ENCODE measurements around the gene FOXP2.

The FOXP2 gene

DNA sequence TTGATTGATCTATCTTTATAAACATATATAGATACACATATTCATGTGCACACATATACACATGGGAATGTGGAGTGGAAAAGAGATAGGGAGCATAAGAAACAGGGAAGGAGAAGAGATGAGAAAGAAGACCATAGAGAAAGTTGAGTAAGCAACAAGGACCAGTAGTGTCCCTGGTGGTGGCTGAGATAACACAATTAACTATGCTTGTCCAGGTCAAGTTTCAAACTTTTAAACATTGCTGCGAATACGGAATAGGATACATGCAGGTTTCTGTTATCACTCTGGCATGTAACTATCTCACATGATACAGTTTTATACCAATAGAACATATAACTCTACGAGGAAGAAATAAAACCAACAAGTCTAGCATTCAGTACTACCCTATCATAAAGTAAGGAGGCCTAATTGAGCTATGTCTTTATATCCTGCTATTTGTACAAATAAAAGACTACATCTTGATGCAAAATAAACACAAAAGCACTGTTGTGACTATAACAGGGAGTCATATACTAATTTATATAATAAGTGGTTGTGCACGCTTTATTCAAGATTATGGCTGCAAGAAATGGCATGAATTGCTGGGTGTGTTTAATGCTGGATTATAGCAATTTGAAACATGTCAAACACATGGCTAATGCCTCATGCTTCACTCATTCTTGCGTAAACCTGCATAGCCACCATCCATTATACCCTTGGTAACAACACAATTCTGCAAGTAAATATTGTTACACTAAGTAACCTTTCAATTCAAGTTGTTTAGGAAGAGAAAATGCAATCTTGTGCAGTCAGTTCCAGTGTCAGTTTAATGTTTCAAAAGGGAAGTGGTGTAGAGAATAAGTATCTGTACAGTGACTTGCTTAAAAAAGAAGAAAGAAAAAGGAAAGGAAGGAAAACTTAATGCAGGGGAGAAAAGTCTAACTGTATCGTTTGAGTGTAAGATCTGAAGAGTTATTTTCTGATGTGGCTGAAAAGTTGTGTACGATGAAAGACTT, 8.2 kb downstream of the FOXP2 start:
- TF ChIP-seq, protein P1, sequence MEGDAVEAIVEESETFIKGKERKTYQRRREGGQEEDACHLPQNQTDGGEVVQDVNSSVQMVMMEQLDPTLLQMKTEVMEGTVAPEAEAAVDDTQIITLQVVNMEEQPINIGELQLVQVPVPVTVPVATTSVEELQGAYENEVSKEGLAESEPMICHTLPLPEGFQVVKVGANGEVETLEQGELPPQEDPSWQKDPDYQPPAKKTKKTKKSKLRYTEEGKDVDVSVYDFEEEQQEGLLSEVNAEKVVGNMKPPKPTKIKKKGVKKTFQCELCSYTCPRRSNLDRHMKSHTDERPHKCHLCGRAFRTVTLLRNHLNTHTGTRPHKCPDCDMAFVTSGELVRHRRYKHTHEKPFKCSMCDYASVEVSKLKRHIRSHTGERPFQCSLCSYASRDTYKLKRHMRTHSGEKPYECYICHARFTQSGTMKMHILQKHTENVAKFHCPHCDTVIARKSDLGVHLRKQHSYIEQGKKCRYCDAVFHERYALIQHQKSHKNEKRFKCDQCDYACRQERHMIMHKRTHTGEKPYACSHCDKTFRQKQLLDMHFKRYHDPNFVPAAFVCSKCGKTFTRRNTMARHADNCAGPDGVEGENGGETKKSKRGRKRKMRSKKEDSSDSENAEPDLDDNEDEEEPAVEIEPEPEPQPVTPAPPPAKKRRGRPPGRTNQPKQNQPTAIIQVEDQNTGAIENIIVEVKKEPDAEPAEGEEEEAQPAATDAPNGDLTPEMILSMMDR (IDR thresholded peaks at IDR 0.05; ENCODE audit: control insufficient read depth, insufficient read depth, low read depth, low read length, missing control alignments), result peak; percentile 23
- no peak for DNase-seq (ENCODE audit: low read depth)
- no peak overlapping the region for H3K4me3 ChIP-seq (ENCODE audit: control insufficient read depth, low read depth, low read length)

DNA sequence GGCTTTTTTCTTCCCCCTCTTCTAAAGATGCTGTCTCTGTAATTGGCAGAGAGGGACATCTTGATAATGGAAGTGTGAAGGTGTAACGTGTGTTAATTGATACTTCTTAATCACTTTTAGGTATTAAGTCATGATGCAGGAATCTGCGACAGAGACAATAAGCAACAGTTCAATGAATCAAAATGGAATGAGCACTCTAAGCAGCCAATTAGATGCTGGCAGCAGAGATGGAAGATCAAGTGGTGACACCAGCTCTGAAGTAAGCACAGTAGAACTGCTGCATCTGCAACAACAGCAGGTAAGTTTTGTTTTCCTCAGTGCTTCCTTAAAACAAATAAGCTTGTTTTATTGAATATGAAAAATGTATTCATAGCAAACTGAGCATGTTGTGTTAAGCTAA, 11.8 kb downstream of the FOXP2 start:
- TF ChIP-seq, protein P1 (IDR thresholded peaks at IDR 0.05; ENCODE audit: control insufficient read depth, insufficient read depth, low read depth, low read length, missing control alignments), result no peak
- H3K4me3 ChIP-seq (ENCODE audit: control insufficient read depth, low read depth, low read length), result no peak overlapping the region
- no peak for DNase-seq (ENCODE audit: low read depth)

DNA sequence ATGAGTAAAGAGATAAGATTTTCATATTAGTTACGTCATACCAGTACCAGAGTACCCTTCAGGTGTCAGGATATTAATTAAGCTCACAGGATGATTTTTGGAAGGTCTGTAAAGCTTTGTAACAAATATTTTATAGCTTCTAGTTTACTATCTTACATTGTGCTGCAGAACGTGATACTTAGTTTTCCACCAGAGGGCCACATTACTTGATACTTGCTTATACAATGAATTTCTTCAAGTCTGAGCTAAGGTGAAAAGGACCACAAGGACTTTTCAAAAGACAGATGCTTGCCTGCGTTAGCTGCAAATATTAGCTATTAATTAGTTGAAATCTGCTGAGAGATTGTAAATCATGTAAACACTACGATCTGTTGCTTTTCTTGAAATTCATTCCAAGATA, 12.2 kb downstream of the FOXP2 start:
- DNase-seq (ENCODE audit: low read depth), result no peak
- TF ChIP-seq, protein P1 (IDR thresholded peaks at IDR 0.05; ENCODE audit: control insufficient read depth, insufficient read depth, low read depth, low read length, missing control alignments), result peak; percentile 46
- H3K4me3 ChIP-seq (ENCODE audit: control insufficient read depth, low read depth, low read length), result no peak overlapping the region

DNA sequence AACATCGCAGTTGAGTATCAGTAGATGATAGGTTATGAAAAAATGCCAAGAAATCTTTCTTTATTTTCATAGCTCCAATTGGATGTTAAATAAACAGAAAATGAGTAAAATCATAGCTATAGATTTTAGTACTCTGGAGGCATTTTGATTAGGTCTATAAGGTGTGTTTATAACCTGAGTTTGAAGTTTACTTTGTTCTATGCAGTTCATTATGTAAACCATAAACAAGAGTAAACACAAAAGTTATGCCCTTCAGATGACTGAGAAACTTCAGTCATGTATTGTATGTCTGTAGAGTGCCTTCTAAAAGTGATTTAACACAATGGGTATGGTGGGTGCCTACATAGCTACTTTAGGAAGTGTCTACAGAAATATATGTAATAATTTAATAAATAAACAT, 13.6 kb downstream of the FOXP2 start:
- TF ChIP-seq, protein P1 (IDR thresholded peaks at IDR 0.05; ENCODE audit: control insufficient read depth, insufficient read depth, low read depth, low read length, missing control alignments), result no peak
- DNase-seq (ENCODE audit: low read depth), result no peak
- no peak overlapping the region for H3K4me3 ChIP-seq (ENCODE audit: control insufficient read depth, low read depth, low read length)

DNA sequence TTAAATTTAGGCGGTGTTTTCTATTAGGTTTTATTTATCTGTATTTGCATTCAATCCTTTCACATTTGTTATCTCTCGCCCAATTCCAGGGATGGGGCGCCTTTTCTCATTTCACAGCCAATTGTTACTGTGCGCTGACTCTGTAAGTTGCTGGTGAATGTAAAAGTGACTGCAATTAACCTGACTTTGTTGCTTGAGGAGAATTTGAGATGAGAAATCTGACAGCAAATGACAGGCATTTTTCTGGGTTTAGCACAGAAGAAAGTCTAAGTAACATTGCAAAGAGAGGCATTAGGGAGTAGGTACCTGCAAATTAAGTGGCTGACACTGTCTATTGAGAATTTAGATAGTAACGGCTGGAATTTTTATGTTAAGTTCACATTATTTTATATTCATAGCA, 16.6 kb downstream of the FOXP2 start:
- TF ChIP-seq, protein P1 (IDR thresholded peaks at IDR 0.05; ENCODE audit: control insufficient read depth, insufficient read depth, low read depth, low read length, missing control alignments), result no peak
- no peak for DNase-seq (ENCODE audit: low read depth)
- H3K4me3 ChIP-seq (ENCODE audit: control insufficient read depth, low read depth, low read length), result no peak overlapping the region

DNA sequence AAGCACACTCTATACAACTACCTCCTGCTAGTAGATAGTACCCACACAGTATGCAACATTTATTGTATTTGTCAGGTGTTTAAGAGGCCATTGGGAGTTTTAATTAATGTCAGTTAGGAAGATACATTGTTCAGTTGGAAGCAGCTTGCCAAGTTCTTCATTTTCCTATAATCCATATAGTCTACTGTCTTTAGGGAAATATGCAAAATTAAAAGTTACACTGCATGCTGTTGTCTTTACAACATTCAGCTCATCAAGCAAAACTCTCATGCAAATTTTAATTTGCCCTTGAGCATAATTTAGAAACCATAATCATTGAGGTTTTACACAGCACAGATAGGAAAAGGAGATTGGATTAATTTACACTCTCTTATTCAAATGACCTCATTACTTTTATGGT, 17.4 kb downstream of the FOXP2 start:
- H3K4me3 ChIP-seq (ENCODE audit: control insufficient read depth, low read depth, low read length), result no peak overlapping the region
- TF ChIP-seq, protein P1 (IDR thresholded peaks at IDR 0.05; ENCODE audit: control insufficient read depth, insufficient read depth, low read depth, low read length, missing control alignments), result no peak
- DNase-seq (ENCODE audit: low read depth), result no peak

Measured in AG09309 (cell line).